ENCODE results near the gene SPANXA1. TPM values are rescaled to one million over a fixed set of nuclear protein-coding genes. Genes with fewer than 3 reads are reported as not detected.

Gene SPANXA1
- total and polyA plus RNA-seq, 2 of the 13 experiments (the other 11 are each of a cell fraction or from before 2014, with no cell fraction given), result not detected

DNA sequence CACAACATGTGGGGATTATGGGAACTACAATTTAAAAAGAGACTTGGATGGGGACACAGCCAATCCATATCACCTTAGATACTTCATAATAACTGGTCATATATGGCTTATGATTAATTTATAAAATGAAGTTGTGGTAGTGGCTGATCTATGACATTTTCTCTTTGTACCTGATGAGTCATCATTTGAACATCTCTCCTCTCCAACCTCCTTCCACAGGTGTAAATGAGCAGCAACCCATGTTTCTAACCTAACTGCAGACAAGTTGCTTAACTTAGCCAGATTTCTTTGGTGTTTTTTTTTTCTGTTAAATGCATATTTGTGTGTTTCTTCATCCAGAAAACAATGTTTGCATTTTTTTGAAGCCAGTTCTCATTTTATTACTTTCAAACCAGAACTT is 47.6 kb upstream of the SPANXA1 start (continued):
- TF ChIP-seq, protein P1, sequence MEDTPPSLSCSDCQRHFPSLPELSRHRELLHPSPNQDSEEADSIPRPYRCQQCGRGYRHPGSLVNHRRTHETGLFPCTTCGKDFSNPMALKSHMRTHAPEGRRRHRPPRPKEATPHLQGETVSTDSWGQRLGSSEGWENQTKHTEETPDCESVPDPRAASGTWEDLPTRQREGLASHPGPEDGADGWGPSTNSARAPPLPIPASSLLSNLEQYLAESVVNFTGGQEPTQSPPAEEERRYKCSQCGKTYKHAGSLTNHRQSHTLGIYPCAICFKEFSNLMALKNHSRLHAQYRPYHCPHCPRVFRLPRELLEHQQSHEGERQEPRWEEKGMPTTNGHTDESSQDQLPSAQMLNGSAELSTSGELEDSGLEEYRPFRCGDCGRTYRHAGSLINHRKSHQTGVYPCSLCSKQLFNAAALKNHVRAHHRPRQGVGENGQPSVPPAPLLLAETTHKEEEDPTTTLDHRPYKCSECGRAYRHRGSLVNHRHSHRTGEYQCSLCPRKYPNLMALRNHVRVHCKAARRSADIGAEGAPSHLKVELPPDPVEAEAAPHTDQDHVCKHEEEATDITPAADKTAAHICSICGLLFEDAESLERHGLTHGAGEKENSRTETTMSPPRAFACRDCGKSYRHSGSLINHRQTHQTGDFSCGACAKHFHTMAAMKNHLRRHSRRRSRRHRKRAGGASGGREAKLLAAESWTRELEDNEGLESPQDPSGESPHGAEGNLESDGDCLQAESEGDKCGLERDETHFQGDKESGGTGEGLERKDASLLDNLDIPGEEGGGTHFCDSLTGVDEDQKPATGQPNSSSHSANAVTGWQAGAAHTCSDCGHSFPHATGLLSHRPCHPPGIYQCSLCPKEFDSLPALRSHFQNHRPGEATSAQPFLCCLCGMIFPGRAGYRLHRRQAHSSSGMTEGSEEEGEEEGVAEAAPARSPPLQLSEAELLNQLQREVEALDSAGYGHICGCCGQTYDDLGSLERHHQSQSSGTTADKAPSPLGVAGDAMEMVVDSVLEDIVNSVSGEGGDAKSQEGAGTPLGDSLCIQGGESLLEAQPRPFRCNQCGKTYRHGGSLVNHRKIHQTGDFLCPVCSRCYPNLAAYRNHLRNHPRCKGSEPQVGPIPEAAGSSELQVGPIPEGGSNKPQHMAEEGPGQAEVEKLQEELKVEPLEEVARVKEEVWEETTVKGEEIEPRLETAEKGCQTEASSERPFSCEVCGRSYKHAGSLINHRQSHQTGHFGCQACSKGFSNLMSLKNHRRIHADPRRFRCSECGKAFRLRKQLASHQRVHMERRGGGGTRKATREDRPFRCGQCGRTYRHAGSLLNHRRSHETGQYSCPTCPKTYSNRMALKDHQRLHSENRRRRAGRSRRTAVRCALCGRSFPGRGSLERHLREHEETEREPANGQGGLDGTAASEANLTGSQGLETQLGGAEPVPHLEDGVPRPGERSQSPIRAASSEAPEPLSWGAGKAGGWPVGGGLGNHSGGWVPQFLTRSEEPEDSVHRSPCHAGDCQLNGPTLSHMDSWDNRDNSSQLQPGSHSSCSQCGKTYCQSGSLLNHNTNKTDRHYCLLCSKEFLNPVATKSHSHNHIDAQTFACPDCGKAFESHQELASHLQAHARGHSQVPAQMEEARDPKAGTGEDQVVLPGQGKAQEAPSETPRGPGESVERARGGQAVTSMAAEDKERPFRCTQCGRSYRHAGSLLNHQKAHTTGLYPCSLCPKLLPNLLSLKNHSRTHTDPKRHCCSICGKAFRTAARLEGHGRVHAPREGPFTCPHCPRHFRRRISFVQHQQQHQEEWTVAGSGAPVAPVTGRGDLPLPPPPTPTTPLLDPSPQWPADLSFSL (CRISPR knock-in tag; IDR thresholded peaks at IDR 0.05), result no peak
- TF ChIP-seq ZNF562 (CRISPR knock-in tag; IDR thresholded peaks at IDR 0.05; ENCODE audit: borderline replicate concordance) (no peak), XRCC5 (optimal IDR thresholded peaks at IDR 0.05; ENCODE audit: low read length) (no peak), TSC22D2 (CRISPR knock-in tag; IDR thresholded peaks at IDR 0.05; ENCODE audit: borderline replicate concordance) (no peak), KDM5A (IDR thresholded peaks at IDR 0.05; ENCODE audit: borderline replicate concordance, low read length) (no peak)

DNA sequence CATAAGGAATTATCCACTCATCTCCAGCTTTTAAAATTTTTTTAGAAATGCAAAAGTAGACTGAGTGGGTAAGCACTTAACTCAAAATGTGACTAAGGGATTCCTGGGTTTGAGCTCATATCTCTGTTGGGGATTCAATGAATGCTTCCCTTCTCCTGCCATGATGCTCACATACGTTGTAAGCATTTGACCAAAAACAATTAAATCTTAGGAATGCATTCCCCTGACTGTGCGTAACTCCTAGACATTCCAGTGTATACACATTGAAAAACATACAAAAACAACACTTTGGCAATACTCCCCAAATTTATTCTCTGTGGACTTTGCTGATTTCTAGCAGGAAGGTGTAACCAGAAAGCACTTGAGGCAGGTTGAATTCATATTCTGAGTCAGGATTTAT is 34.8 kb upstream of the SPANXA1 start:
- no peaks in the 10 kb centered on the region for H3K4me1 ChIP-seq (ENCODE audit: insufficient read depth, low read length)
- no peaks in the 10 kb centered on the region; the same call in 1 of the 2 replicates for H3K9me3 ChIP-seq (ENCODE audit: low read length)
- no peak for TF ChIP-seq FOXO1 (CRISPR knock-in tag; IDR thresholded peaks at IDR 0.05)
- TF ChIP-seq, protein P2, sequence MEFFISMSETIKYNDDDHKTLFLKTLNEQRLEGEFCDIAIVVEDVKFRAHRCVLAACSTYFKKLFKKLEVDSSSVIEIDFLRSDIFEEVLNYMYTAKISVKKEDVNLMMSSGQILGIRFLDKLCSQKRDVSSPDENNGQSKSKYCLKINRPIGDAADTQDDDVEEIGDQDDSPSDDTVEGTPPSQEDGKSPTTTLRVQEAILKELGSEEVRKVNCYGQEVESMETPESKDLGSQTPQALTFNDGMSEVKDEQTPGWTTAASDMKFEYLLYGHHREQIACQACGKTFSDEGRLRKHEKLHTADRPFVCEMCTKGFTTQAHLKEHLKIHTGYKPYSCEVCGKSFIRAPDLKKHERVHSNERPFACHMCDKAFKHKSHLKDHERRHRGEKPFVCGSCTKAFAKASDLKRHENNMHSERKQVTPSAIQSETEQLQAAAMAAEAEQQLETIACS (CRISPR knock-in tag; IDR thresholded peaks at IDR 0.05), result no peak
- TF ChIP-seq, protein P3, sequence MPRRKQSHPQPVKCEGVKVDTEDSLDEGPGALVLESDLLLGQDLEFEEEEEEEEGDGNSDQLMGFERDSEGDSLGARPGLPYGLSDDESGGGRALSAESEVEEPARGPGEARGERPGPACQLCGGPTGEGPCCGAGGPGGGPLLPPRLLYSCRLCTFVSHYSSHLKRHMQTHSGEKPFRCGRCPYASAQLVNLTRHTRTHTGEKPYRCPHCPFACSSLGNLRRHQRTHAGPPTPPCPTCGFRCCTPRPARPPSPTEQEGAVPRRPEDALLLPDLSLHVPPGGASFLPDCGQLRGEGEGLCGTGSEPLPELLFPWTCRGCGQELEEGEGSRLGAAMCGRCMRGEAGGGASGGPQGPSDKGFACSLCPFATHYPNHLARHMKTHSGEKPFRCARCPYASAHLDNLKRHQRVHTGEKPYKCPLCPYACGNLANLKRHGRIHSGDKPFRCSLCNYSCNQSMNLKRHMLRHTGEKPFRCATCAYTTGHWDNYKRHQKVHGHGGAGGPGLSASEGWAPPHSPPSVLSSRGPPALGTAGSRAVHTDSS (CRISPR knock-in tag; conservative IDR thresholded peaks at IDR 0.05), result no peak
- no peak for TF ChIP-seq ZNF205 (CRISPR knock-in tag; IDR thresholded peaks at IDR 0.05)
- TF ChIP-seq ZNF552 (CRISPR knock-in tag; IDR thresholded peaks at IDR 0.05; ENCODE audit: borderline replicate concordance), result no peak
- no peak for TF ChIP-seq ZNF839 (CRISPR knock-in tag; IDR thresholded peaks at IDR 0.05; ENCODE audit: borderline replicate concordance)
- TF ChIP-seq ZSCAN29 (CRISPR knock-in tag; conservative IDR thresholded peaks at IDR 0.05), result no peak
- TF ChIP-seq POLR2AphosphoS2 (IDR thresholded peaks at IDR 0.05; ENCODE audit: low read depth, low read length), result no peak
- no peak for TF ChIP-seq PHF21A (CRISPR knock-in tag; IDR thresholded peaks at IDR 0.05)
- TF ChIP-seq ZNF180 (CRISPR knock-in tag; IDR thresholded peaks at IDR 0.05; ENCODE audit: borderline replicate concordance, low read depth), result no peak
- H3K4me3 ChIP-seq (replicated peaks in 1 of 3; ENCODE audit: insufficient read depth in 1 of 3, low read depth in 2 of 3, low read length in 3 of 3), result no peak overlapping the region
- ATAC-seq, result no peak
- DNase-seq (ENCODE audit: low spot score), result no peak
- in situ Hi-C loops (cut with HindIII; ENCODE audit: extremely low pct_ligation_motif_present, low pct_unique_long_range_greater_than_20kb), result no loop called here
- no peak for FAIRE-seq
- no peaks in the 10 kb centered on the region for H3K36me3 ChIP-seq (replicated peaks in 1 of 2; ENCODE audit: control insufficient read depth in 1 of 2, insufficient read depth in 2 of 2, low read length in 2 of 2)
- H3K27me3 ChIP-seq (ENCODE audit: control insufficient read depth in 1 of 2, insufficient read depth in 2 of 2, low read length in 2 of 2), result no peaks in the 10 kb centered on the region
- no peak overlapping the region for H3K27ac ChIP-seq (ENCODE audit: extremely low read length, insufficient read depth, low read length)
- H3K4me2 ChIP-seq (ENCODE audit: low read depth, low read length), result no peak overlapping the region
- BruUV-seq (replicated peaks), result no TSS peak
- CTCF ChIA-PET (ENCODE audit: low intra/inter-chr PET ratio, low total read pairs), result no interaction called here
- no peak overlapping the region for H3K9ac ChIP-seq (ENCODE audit: insufficient read depth, low read depth, low read length)
- no peaks in the 10 kb centered on the region for H3K79me2 ChIP-seq (ENCODE audit: insufficient read depth, low read length)
- H2AFZ ChIP-seq (ENCODE audit: low read length), result no peak overlapping the region
- intact Hi-C loops (cut with micrococcal nuclease; ENCODE audit: unreplicated experiment), result no loop called here
- WGBS (ENCODE audit: low lambda C conversion rate), result 50% methylated on average over 1 of the region's 2 CpGs
- POLR2A ChIA-PET, result no interaction called here
- H4K20me1 ChIP-seq (ENCODE audit: insufficient read depth, low read length), result no peaks in the 10 kb centered on the region
